Activated CD8-positive, alpha-beta memory T cell treated with anti-CD3 and anti-CD28 coated beads, Interleukin-2, amount 50 U/mL, for 1 hour (primary cell): ENCODE results near the gene PAIP2.
"Not testable (repeated sequence)": the region's sequence is repeated elsewhere in the genome, so short reads cannot be mapped to it uniquely, and the experiment has no call there.

ENCODE experiments used
- DNase-seq: peaks from one replicate; pipeline ENCODE4 v3.0.0-alpha.2; 2020; ENCODE audit errors: extremely low read depth

PAIP2 gene

DNA sequence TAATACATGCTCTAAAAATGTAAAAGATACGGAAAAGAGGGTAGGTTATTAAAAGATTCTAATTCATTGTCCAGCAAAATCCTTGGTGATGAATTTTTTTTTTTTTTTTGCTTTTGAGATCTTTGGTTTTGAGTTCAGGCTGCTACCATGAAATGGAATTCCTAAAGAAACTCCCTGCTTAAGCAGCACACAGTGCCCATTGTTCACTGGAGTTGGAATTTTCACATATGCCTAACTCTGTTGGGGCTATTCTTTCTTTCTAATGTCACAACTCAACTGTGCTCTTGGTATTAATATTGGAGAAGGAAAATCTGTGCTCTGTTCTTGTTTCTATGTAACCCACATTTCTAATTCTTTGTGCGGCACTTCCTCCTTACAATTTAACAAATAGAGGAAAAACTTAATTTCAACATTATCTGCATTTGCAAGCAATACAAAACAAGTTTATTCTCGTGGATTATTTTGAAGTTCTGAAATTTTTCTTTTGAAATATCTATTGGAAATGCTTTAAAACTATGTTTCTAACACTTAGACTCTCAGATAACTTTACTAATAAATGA, 26.5 kb upstream of the PAIP2 start:
- DNase-seq: no peak

DNA sequence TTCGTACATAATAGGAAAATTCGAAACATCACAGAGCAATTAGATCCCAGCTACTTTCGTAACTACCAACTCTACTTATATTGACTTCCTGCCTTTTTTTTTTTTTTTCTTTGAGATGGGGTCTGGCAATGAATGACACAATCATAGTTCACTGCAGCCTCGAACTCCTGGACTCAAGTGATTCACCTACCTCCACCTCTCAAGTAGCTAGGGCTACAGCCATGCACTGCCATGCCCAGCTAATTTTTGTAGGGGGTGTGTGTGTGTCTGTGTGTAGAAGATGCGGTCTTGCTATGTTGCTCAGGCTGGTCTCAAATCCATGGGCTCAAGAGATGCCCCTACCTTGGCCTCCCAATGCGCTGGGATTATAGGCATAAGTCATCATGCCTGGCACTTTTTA, 5.8 kb upstream of the PAIP2 start:
- DNase-seq: no peak

DNA sequence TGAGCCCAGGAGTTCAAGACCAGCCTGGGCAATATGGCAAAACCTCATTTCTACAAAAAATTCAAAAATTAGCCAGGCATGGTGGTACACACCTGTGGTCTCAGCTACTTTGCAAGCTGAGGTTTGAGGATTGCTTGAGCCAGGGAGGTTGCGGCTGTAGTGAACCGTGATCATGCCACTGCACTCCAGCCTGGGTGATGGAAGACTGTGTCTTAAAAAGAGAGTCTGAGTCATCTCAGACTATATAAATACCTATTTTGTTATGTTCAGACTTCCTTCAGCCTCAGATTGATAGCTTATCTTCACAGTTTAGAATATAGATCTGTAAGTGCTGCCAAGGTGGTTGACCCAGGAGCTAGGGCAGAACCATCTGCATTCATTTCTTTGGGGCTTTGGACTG, 1.6 kb upstream of the PAIP2 start:
- DNase-seq: no peak

GRCh38 chr5:139341187-139341688, 416 bp upstream of the PAIP2 start:
- DNase-seq: no peak

DNA sequence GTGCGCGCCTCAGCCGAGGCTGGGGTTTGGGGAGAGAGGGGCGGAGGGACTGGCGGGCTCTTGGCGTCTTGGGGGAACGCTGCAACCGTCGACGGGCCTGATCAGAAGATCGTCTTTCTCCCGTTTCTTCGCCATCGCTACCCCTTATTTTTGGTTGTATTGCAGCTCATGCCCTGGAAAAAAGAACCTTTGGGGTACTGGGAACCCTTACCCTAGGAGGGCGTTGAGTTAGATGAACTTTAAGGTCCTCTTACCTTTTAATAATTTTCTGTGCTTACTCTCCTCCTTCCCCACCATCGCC, 719 bp downstream of the PAIP2 start:
- no peak for DNase-seq

- no peak for DNase-seq
Observed at GRCh38 chr5:139343476-139343875, 1.8 kb downstream of the PAIP2 start.

DNA sequence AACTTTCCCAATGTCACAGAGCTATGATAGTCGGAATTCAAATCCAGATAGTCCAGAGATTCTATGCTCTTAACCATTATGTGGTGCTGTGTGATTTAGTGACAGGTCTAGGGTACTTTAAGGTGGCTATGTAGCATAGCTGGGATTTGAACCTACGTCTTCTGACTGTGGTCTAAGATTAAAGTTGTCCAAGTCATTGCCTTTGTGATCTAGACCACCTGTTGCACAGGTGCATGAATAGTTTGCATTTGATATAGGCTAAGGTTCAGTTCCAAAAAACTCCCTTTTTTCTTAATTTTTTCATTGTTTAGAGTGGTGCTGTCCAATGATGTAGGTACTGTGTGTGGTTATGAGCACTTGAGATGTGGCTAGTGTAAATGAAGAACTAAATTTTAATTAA, 2.5 kb downstream of the PAIP2 start:
- no peak for DNase-seq

GRCh38 chr5:139345442-139345841, 3.8 kb downstream of the PAIP2 start:
- not testable (repeated sequence) for DNase-seq

- not testable (repeated sequence) for DNase-seq
Observed at GRCh38 chr5:139347863-139348262, 6.2 kb downstream of the PAIP2 start.

DNA sequence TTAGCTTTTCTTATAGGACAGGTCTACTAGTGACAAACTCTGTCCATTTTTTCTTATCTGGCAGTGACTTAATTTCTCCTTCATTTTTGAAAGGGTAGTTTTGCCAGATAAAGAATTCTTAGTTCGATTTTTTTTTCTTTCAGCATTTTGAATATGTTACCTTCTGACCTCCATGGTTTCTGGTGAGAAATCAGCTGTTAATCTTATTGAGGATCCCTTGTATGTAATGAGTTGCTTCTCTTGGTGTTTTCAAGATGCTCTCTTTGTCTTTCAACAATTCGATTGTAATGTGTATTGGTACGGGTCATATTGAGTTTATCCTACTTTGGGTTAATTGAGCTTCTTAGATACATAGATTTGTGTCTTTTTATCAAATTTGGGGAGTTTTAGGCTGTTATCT, 12.5 kb downstream of the PAIP2 start:
- no peak for DNase-seq

- DNase-seq: not testable (repeated sequence)
Observed at GRCh38 chr5:139355900-139356299, 14.2 kb downstream of the PAIP2 start.

- DNase-seq: no peak
Observed at GRCh38 chr5:139358064-139358463, 16.4 kb downstream of the PAIP2 start.

DNA sequence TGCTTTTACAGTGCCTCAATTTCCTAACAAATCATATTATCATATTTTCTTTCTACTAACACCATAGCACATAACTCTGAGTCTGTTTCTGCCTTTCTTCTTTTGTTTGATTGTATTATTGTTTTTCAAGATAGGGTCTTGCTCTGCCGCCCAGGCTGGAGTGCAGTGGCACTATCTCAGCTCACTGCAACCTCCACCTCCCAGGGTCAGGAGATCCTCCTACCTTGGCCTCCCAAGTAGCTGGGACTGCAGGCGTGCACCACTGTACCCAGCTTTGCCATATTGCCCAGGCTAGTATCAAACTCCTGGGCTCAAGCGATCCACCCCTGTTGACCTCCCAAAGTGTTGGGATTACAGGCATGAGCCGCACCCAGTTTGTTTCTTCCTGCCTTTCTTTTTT, 18.7 kb downstream of the PAIP2 start:
- no peak for DNase-seq

DNA sequence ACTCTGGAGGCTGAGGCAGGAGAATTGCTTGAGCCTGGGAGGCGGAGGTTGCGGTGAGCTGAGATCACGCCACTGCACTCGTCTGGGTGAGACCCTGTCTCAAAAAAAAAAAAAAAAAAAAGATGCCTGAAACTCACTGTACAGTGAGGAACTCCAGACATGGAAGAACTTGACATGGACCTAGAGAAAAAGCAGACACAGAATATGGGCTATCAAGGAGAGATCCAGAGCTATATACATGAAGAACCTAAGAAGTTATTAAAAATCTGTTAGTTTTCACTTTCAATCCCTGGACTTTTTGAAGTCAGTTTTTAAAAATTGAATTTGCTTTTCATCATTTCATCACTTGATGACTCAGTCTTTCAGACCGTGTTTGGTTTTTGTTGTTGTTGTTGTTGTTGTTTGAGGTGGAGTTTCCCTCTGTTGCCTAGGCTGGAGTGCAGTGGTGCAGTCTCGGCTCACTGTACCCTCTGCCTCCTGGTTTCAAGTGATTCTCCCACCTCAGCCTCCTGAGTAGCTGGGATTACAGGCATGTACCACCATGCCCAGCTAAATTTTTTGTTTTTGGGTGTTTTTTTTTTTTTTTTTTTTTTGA, 20.3 kb downstream of the PAIP2 start:
- no peak for DNase-seq

GRCh38 chr5:139363937-139364336, 22.3 kb downstream of the PAIP2 start:
- no peak for DNase-seq

DNA sequence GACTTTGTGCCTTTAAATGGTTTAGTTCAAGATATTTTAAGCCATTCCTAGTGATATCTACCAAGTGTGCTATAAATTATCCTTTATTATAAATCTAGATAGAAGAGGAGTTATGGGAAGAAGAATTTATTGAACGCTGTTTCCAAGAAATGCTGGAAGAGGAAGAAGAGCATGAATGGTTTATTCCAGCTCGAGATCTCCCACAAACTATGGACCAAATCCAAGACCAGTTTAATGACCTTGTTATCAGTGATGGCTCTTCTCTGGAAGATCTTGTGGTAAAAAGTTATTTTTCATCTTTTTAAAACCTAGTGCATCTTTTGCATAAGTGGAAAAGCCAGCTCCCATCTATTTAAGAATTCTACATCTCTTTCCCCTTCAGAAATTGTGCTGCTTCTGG, 22.8 kb downstream of the PAIP2 start:
- no peak for DNase-seq

GRCh38 chr5:139368613-139369012, 27.0 kb downstream of the PAIP2 start:
- no peak for DNase-seq

DNA sequence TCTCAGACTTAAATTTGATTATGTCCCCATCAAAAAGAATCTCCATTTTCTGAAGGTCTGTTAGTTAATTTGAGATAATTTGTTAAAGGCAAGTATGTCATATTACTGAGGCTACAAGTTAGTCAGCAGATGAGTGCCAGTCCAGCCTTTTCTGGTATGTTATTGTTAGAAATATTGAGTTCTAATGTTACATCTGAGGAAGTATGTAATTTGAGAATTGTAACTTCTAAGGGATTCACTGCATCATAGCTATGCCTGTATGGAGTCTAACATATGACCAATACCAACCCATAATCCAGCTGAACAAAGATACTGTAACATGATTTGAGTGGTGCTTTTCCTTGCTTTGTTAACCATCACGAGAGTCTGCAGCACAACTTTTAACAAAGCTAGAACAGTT, 27.5 kb downstream of the PAIP2 start:
- DNase-seq: no peak

GRCh38 chr5:139371482-139372435, 30.1 kb downstream of the PAIP2 start:
- DNase-seq: no peak

GRCh38 chr5:139374909-139375308, 33.3 kb downstream of the PAIP2 start:
- no peak for DNase-seq

GRCh38 chr5:139376364-139376763, 34.7 kb downstream of the PAIP2 start:
- DNase-seq: no peak

DNA sequence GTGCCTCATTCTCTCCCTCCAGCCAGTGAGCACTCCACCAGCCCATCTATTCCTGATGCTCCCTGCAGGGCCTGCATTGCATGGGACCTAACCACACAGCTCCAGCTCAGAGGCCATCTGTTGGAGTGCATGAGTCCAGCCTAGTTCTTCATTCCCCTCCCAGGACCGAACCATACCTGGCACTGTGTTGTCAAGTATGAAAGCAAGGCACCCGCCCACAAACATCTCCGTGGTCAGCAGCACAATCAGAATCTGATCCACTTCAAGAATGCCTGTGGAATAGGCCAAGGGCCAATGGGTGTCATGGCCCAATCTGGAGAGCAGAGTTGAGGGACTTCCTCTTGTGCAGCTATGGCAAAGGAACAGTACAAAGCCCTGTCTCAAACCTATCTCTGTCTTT, 35.6 kb downstream of the PAIP2 start:
- no peak for DNase-seq
